ENCODE measurements around the gene PLSCR4.

Gene PLSCR4

DNA sequence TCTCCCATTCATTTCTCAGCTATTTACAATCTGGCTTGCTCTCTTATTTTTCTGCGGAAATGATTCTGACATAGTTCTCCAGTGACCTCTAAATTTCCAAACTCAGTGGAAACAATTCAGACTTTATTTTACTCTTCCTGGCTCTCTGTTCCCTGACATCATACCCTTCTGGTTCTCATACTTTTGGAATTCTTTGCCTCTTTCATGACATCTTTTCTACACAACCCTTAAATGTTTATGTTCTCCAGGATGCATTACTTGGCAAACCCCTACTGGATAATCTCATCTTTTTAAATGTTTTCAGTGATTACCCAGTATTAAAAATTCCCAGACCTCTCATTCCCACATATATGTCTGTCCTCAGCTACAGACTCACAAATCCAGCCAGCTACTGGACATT lies 23.9 kb upstream of the PLSCR4 start:
- POLR2A ChIA-PET = no interaction called here
- CTCF ChIA-PET = no interaction called here
- Histone ChIP-seq H3K4me1 (ENCODE audit: control insufficient read depth, insufficient read depth, low read length) (no peaks in the 10 kb centered on the region), H3K4me3 (ENCODE audit: low read depth, low read length) (no peak overlapping the region), H3K9me3 (ENCODE audit: control insufficient read depth, insufficient read depth, low read depth, low read length) (no peaks in the 10 kb centered on the region), H3K27ac (ENCODE audit: extremely low read depth, low read depth, low read length) (no peak overlapping the region), H3K36me3 (ENCODE audit: control insufficient read depth in 2 of 2, insufficient read depth in 1 of 2, low read length in 2 of 2) (no peaks in the 10 kb centered on the region)
- no peak for TF ChIP-seq OVOL3 (tag by site-specific recombination; IDR thresholded peaks at IDR 0.05)
- no peak for TF ChIP-seq ZNF544 (tag by site-specific recombination; IDR thresholded peaks at IDR 0.05)
- no peak for TF ChIP-seq ZNF121 (tag by site-specific recombination; IDR thresholded peaks at IDR 0.05)
- TF ChIP-seq ZNF184 (tag by site-specific recombination; IDR thresholded peaks at IDR 0.05) = no peak
- TF ChIP-seq, protein P1, sequence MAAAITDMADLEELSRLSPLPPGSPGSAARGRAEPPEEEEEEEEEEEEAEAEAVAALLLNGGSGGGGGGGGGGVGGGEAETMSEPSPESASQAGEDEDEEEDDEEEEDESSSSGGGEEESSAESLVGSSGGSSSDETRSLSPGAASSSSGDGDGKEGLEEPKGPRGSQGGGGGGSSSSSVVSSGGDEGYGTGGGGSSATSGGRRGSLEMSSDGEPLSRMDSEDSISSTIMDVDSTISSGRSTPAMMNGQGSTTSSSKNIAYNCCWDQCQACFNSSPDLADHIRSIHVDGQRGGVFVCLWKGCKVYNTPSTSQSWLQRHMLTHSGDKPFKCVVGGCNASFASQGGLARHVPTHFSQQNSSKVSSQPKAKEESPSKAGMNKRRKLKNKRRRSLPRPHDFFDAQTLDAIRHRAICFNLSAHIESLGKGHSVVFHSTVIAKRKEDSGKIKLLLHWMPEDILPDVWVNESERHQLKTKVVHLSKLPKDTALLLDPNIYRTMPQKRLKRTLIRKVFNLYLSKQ (tag by site-specific recombination; IDR thresholded peaks at IDR 0.05; ENCODE audit: borderline replicate concordance) = no peak
- TF ChIP-seq ZNF155 (tag by site-specific recombination; IDR thresholded peaks at IDR 0.05) = no peak
- TF ChIP-seq ZNF488 (tag by site-specific recombination; IDR thresholded peaks at IDR 0.05) = no peak
- TF ChIP-seq OSR2 (tag by site-specific recombination; IDR thresholded peaks at IDR 0.05) = no peak
- TF ChIP-seq ZNF214 (tag by site-specific recombination; IDR thresholded peaks at IDR 0.05; ENCODE audit: borderline replicate concordance) = no peak
- TF ChIP-seq, protein P2, sequence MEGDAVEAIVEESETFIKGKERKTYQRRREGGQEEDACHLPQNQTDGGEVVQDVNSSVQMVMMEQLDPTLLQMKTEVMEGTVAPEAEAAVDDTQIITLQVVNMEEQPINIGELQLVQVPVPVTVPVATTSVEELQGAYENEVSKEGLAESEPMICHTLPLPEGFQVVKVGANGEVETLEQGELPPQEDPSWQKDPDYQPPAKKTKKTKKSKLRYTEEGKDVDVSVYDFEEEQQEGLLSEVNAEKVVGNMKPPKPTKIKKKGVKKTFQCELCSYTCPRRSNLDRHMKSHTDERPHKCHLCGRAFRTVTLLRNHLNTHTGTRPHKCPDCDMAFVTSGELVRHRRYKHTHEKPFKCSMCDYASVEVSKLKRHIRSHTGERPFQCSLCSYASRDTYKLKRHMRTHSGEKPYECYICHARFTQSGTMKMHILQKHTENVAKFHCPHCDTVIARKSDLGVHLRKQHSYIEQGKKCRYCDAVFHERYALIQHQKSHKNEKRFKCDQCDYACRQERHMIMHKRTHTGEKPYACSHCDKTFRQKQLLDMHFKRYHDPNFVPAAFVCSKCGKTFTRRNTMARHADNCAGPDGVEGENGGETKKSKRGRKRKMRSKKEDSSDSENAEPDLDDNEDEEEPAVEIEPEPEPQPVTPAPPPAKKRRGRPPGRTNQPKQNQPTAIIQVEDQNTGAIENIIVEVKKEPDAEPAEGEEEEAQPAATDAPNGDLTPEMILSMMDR (tag by site-specific recombination; IDR thresholded peaks at IDR 0.05) = no peak
- TF ChIP-seq, protein P3, sequence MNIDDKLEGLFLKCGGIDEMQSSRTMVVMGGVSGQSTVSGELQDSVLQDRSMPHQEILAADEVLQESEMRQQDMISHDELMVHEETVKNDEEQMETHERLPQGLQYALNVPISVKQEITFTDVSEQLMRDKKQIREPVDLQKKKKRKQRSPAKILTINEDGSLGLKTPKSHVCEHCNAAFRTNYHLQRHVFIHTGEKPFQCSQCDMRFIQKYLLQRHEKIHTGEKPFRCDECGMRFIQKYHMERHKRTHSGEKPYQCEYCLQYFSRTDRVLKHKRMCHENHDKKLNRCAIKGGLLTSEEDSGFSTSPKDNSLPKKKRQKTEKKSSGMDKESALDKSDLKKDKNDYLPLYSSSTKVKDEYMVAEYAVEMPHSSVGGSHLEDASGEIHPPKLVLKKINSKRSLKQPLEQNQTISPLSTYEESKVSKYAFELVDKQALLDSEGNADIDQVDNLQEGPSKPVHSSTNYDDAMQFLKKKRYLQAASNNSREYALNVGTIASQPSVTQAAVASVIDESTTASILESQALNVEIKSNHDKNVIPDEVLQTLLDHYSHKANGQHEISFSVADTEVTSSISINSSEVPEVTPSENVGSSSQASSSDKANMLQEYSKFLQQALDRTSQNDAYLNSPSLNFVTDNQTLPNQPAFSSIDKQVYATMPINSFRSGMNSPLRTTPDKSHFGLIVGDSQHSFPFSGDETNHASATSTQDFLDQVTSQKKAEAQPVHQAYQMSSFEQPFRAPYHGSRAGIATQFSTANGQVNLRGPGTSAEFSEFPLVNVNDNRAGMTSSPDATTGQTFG (tag by site-specific recombination; IDR thresholded peaks at IDR 0.05; ENCODE audit: borderline replicate concordance) = no peak
- TF ChIP-seq ZBTB20 (tag by site-specific recombination; IDR thresholded peaks at IDR 0.05) = no peak
- no peak for TF ChIP-seq ZNF692 (tag by site-specific recombination; IDR thresholded peaks at IDR 0.05)
- TF ChIP-seq, protein P4, sequence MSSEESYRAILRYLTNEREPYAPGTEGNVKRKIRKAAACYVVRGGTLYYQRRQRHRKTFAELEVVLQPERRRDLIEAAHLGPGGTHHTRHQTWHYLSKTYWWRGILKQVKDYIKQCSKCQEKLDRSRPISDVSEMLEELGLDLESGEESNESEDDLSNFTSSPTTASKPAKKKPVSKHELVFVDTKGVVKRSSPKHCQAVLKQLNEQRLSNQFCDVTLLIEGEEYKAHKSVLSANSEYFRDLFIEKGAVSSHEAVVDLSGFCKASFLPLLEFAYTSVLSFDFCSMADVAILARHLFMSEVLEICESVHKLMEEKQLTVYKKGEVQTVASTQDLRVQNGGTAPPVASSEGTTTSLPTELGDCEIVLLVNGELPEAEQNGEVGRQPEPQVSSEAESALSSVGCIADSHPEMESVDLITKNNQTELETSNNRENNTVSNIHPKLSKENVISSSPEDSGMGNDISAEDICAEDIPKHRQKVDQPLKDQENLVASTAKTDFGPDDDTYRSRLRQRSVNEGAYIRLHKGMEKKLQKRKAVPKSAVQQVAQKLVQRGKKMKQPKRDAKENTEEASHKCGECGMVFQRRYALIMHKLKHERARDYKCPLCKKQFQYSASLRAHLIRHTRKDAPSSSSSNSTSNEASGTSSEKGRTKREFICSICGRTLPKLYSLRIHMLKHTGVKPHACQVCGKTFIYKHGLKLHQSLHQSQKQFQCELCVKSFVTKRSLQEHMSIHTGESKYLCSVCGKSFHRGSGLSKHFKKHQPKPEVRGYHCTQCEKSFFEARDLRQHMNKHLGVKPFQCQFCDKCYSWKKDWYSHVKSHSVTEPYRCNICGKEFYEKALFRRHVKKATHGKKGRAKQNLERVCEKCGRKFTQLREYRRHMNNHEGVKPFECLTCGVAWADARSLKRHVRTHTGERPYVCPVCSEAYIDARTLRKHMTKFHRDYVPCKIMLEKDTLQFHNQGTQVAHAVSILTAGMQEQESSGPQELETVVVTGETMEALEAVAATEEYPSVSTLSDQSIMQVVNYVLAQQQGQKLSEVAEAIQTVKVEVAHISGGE (tag by site-specific recombination; conservative IDR thresholded peaks at IDR 0.05; ENCODE audit: low read depth) = no peak
